IgD-negative memory B cell (primary cell): ENCODE measurements around the gene MAP2K7. TPM values are rescaled to one million over a fixed set of nuclear protein-coding genes. Genes with fewer than 3 reads are reported as not detected.

Source experiments
- H3K27ac Mint-ChIP-seq, 3 donors: one replicate each; pipeline ENCODE4 v1.8.0; 2020 to 2022; ENCODE audit warnings: mild to moderate bottlenecking in 3 of 3, mixed read lengths in 3 of 3, moderate library complexity in 1 of 3
- H3K27me3 Mint-ChIP-seq: one replicate; pipeline ENCODE4 v1.8.0; 2021; ENCODE audit warnings: mixed read lengths
- H3K36me3 Mint-ChIP-seq: one replicate; pipeline ENCODE4 v1.8.0; 2020; ENCODE audit warnings: mild to moderate bottlenecking, mixed read lengths
- H3K4me1 Mint-ChIP-seq, 3 donors: one replicate each; pipeline ENCODE4 v1.8.0; 2020 to 2022; ENCODE audit warnings: mixed read lengths in 3 of 3, mild to moderate bottlenecking in 1 of 3
- H3K4me3 Mint-ChIP-seq, 4 donors: one replicate each; pipeline ENCODE4 v1.8.0; 2020 to 2022; ENCODE audit warnings: mild to moderate bottlenecking in 4 of 4, mixed read lengths in 4 of 4, moderate library complexity in 3 of 4
- H3K9me3 Mint-ChIP-seq, 3 donors: one replicate each; pipeline ENCODE4 v1.8.0; 2020 to 2021; ENCODE audit warnings: mixed read lengths in 3 of 3, mild to moderate bottlenecking in 1 of 3
- polyA plus RNA-seq: library from polyadenylated mRNA; unstranded; fragments of 300-500 nt; fragmentation: Illumina TruSeq; gene quantifications from one replicate; pipeline ENCODE4 v1.2.3, GENCODE V29; 2021

MAP2K7 gene
- polyA plus RNA-seq, 1 donor from 2014 or later: 2.4 TPM

GRCh38 chr19:7863157-7863970, 40.3 kb upstream of the MAP2K7 start:
- Mint-ChIP-seq H3K27ac (no peak overlapping the region), H3K4me3 (no peak overlapping the region), H3K9me3 (no peaks in the 10 kb centered on the region), H3K4me1 (peaks cover 3 to 13% (median 8%) of the 10 kb centered on the region in 3 donors), H3K36me3 (peaks cover 2% of the 10 kb centered on the region), H3K27me3 (peaks cover 32% of the 10 kb centered on the region)

DNA sequence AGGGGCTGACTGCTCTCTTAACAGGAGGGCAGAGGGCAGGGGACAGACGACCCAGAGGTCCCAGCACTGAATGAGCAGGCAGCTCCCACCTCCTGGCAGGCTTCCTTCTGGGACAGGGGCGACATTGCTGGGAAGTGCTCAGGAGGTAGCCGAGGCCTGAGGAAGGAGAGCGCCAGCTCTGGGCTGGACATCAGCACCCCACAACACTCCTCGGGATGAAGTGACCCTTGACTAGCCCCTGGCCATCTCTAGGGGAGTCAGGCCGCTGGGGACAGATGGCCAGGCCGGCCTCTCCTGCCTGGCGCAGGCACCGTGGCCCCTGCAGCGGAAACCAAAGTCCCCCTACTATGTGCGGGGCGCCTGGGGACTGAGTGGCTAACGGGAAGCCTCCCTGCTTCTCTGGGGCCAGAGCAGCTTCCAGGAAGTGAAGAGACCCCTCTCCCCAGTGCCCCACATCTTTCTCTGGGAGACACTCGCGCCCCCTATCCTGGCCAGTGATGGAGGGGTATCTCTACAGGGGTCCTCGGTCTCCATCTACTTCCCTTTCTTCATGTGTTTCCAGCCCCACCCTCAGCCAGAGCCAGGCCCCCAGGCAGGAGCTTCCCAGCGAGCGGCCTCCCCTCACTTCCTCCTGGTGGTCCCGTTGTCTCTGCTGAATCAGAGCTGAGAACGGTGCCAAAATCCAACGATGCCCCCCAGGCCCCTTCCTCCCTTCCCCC, 39.5 kb upstream of the MAP2K7 start:
- Mint-ChIP-seq H3K36me3 (peaks cover 2% of the 10 kb centered on the region), H3K9me3 (no peaks in the 10 kb centered on the region), H3K4me3 (no peak overlapping the region), H3K4me1 (peaks cover 3 to 13% (median 8%) of the 10 kb centered on the region in 3 donors), H3K27ac (no peak overlapping the region), H3K27me3 (peaks cover 30% of the 10 kb centered on the region)

- H3K4me3 Mint-ChIP-seq: peak overlapping the region in 2 of 4 donors; percentile 22 to 65
These were observed 39.0 kb upstream of the MAP2K7 start for GRCh38 chr19:7864690-7865074.

DNA sequence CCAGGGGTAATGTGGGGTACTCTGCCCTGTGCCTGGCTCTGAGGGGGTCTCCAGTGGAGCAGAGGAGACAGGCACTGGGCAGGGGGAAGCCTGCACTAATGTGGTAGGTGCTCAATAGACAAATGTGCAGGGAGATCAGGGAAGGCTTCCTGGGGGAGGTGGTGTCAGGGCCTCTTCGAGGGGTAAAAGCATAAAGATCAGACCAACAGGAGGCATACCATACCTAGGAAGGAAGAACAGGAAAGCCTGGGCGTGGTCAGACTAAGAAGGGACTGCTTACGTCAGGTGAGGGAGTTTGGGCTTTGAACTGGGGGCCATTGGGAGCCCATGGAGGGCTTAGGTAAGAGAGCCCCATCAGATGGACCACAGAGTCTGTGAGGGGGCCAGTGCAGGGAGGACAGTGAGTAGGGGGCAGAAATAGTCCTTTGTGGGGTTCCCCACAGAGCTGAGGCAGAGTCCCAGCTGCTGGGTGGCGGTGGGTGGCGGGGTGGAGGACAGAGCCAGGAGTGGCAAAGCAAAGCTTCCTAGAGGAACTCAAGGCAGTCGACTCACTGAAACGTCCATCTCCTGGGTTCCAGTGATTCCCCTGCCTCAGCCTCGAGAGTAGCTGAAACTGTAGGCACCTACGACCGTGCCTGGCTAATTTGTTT, 38.3 kb upstream of the MAP2K7 start:
- peaks cover 3 to 13% (median 8%) of the 10 kb centered on the region in 3 donors for H3K4me1 Mint-ChIP-seq
- H3K9me3 Mint-ChIP-seq: no peaks in the 10 kb centered on the region
- H3K36me3 Mint-ChIP-seq: peaks cover 2% of the 10 kb centered on the region
- H3K4me3 Mint-ChIP-seq: peak overlapping the region in 2 of 4 donors; percentile 11 to 63
- H3K27ac Mint-ChIP-seq: peak overlapping the region in 1 of 3 donors; percentile 50
- H3K27me3 Mint-ChIP-seq: peaks cover 23% of the 10 kb centered on the region

More at GRCh38 chr19:7864690-7865074, 39.0 kb upstream of the MAP2K7 start:
- Mint-ChIP-seq H3K27me3 (peaks cover 27% of the 10 kb centered on the region), H3K27ac (peak overlapping the region in 2 of 3 donors; percentile 47 to 50), H3K4me1 (peaks cover 3 to 13% (median 8%) of the 10 kb centered on the region in 3 donors), H3K36me3 (peaks cover 2% of the 10 kb centered on the region), H3K9me3 (no peaks in the 10 kb centered on the region)

GRCh38 chr19:7866399-7867091, 37.1 kb upstream of the MAP2K7 start:
- peaks cover 12% of the 10 kb centered on the region for H3K27me3 Mint-ChIP-seq
- no peaks in the 10 kb centered on the region for H3K36me3 Mint-ChIP-seq
- no peak overlapping the region for H3K4me3 Mint-ChIP-seq
- H3K9me3 Mint-ChIP-seq: peaks cover 0 to 4% (median 0%) of the 10 kb centered on the region in 3 donors
- H3K4me1 Mint-ChIP-seq: peaks cover 6 to 20% (median 13%) of the 10 kb centered on the region in 3 donors
- H3K27ac Mint-ChIP-seq: no peak overlapping the region

- no peaks in the 10 kb centered on the region for H3K36me3 Mint-ChIP-seq
- H3K27me3 Mint-ChIP-seq: peaks cover 17% of the 10 kb centered on the region
- H3K4me3 Mint-ChIP-seq: peak overlapping the region in 2 of 4 donors; percentile 47 to 60
- H3K27ac Mint-ChIP-seq: no peak overlapping the region
- peaks cover 0 to 4% (median 0%) of the 10 kb centered on the region in 3 donors for H3K9me3 Mint-ChIP-seq
- H3K4me1 Mint-ChIP-seq: peaks cover 9 to 25% (median 15%) of the 10 kb centered on the region in 3 donors
These were observed 36.4 kb upstream of the MAP2K7 start for GRCh38 chr19:7867092-7867844.

- Mint-ChIP-seq H3K27me3 (peaks cover 23% of the 10 kb centered on the region), H3K4me1 (peaks cover 12 to 27% (median 15%) of the 10 kb centered on the region in 3 donors), H3K4me3 (peak overlapping the region; percentile 56 to 91 (median 80)), H3K36me3 (no peaks in the 10 kb centered on the region), H3K27ac (peak overlapping the region in 2 of 3 donors; percentile 70 to 93), H3K9me3 (peaks cover 0 to 4% (median 0%) of the 10 kb centered on the region in 3 donors)
These were observed 35.4 kb upstream of the MAP2K7 start for GRCh38 chr19:7868326-7868670.

DNA sequence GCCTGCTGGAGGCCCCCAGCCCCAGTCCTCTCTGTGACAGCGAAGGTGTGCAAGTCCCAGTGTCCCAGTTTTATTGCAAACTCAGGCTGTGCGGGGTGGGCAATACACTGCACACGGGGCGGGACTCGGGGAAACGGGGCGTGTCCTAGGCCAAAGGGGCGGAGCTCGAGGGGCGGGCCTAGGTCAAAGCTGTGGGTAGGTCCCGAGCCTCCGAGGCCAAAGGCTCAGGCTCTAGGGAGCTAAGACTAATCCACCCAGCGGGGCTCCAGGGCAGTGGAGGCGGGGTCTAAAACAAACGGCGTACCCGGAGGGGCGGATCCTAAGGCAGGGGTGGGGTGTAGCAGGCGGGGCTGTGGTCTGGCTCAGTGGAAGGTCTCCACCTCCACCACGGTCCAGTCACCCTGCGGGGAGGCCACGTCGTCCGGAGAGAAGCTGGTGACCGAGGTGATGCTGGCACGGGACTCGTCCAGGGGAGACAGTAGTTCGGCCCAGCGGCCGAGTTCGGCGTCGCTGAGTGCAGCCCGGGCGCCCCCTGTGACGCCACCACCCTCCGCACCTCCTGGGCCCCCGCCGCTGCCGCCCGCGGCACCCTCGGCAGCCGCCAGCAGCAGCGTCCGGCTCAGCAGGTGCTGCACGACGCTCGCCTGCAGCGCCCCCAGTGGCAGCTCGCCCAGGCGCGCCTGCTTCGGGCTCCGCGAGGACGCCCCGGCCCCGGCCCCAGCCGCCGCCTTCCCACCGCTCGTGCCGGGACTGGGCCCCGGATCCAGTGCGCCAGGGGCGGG, 34.8 kb upstream of the MAP2K7 start:
- peak overlapping the region; percentile 67 to 93 (median 70) for H3K27ac Mint-ChIP-seq
- peaks cover 13 to 27% (median 15%) of the 10 kb centered on the region in 3 donors for H3K4me1 Mint-ChIP-seq
- peaks cover 0 to 4% (median 0%) of the 10 kb centered on the region in 3 donors for H3K9me3 Mint-ChIP-seq
- peak overlapping the region; percentile 56 to 91 (median 80) for H3K4me3 Mint-ChIP-seq
- no peaks in the 10 kb centered on the region for H3K36me3 Mint-ChIP-seq
- H3K27me3 Mint-ChIP-seq: peaks cover 23% of the 10 kb centered on the region

DNA sequence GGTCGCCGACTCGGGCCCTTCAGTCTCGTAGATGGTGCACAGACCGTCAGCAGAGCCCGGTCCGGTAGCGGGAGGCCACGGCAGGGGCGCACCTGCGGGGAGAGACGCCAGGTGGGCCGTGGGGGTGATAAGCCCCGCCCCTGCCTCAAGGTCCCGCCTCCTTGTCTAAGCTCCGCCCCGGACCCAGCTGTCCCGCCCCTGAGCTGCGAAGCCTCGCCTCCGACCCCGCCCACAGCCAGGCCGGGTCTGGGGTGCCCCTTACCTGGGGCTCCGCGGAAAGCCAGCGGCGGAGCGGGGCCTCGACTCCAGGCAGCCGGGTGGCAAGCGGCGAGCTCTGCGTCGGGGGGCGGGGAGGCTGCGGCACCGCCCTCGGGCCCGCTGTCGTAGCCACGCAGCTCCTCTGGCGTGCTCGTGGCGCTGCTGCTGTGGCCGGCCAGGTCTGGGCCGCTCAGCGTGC, 34.2 kb upstream of the MAP2K7 start:
- H3K36me3 Mint-ChIP-seq: no peaks in the 10 kb centered on the region
- peaks cover 13 to 26% (median 15%) of the 10 kb centered on the region in 3 donors for H3K4me1 Mint-ChIP-seq
- H3K4me3 Mint-ChIP-seq: peak overlapping the region in 3 of 4 donors; percentile 56 to 75 (median 63)
- peaks cover 23% of the 10 kb centered on the region for H3K27me3 Mint-ChIP-seq
- peaks cover 0 to 4% (median 0%) of the 10 kb centered on the region in 3 donors for H3K9me3 Mint-ChIP-seq
- H3K27ac Mint-ChIP-seq: peak overlapping the region in 1 of 3 donors; percentile 70

DNA sequence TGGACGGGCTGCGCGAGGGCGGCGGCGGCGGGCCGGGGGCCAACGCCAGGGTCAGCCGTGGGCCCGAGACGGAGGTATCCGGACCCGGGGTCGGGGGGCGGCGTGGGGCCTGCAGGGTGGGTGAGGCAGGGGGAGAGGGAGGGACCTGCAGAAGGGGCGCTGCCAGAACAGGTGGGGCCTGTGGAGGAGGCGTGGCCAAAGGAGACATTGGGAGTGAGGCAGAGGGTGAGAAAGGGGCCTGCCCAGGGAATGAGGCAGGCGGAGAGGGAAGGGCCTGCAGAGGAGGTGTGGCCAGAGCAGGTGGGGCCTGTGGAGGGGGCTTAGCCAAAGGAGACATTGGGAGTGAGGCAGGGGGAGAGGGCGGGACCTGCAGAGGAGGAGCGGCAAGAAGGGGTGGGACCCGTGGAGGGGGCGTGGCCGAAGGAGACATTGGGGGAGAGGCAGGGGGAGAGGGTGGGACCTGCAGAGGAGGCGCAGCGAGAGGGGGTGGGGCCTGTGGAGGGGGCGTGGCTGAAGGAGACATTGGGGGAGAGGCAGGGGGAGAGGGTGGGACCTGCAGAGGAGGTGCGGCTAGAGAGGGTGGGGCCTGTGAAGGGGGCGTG, 33.7 kb upstream of the MAP2K7 start:
- peaks cover 11 to 23% (median 13%) of the 10 kb centered on the region in 3 donors for H3K4me1 Mint-ChIP-seq
- H3K36me3 Mint-ChIP-seq: no peaks in the 10 kb centered on the region
- H3K27ac Mint-ChIP-seq: peak overlapping the region in 1 of 3 donors; percentile 16

DNA sequence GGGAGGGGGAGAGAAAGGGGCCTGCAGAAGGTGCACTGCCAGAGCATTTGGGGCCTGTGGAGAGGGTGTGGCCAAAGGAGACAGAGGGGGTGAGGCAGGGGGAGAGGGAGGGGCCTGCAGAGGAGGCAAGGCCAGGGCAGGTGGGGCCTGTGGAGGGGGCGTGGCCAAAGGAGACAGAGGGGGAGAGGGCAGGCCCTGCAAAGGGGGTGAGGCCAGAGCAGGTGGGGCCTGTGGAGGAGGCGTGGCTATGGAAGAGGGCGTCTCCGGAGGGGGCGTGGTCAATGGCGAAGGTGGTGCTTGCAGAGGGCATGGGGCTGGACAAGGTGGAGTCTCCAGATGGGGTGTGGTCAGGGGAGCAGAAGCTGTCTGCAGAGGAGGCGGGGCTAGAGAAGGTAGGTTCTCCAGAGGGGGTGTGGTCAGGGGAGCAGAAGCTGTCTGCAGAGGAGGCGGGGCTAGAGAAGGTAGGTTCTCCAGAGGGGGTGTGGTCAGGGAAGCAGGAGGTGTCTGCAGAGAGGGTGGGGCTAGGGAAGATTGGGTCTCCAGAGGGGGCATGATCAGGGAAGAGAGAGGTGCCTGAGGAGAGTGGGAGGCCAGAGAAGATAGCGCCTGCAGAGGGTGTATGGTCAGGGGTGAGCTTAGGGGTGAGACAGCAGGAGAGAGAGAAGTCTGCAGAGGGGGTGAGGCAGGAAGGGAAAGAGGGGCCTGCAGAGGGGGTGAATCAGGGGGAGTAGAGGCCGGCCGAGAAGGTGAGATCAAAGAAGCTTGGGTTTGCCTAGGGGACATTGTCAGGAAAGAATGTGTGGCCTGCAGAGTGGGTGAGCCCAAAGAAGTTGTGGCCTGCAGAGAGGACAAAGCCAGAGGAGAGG, 32.9 kb upstream of the MAP2K7 start:
- H3K27ac Mint-ChIP-seq: peak overlapping the region in 1 of 3 donors; percentile 7
- H3K9me3 Mint-ChIP-seq: peaks cover 0 to 4% (median 0%) of the 10 kb centered on the region in 3 donors
- H3K27me3 Mint-ChIP-seq: peaks cover 22% of the 10 kb centered on the region
- peaks cover 8 to 17% (median 10%) of the 10 kb centered on the region in 3 donors for H3K4me1 Mint-ChIP-seq
- no peaks in the 10 kb centered on the region for H3K36me3 Mint-ChIP-seq
- peak overlapping the region in 3 of 4 donors; percentile 34 to 85 (median 35) for H3K4me3 Mint-ChIP-seq

More for the DNA sequence above, 33.7 kb upstream of the MAP2K7 start:
- Mint-ChIP-seq H3K4me3 (peak overlapping the region; percentile 43 to 90 (median 71)), H3K27me3 (peaks cover 21% of the 10 kb centered on the region), H3K9me3 (peaks cover 0 to 4% (median 0%) of the 10 kb centered on the region in 3 donors)
